ENCODE results near the gene RSKR. TPM values are rescaled to one million over a fixed set of nuclear protein-coding genes. Genes with fewer than 3 reads are reported as not detected.

Gene RSKR
- total RNA-seq, 1 experiment from 2014 or later, result 35.1 TPM

DNA sequence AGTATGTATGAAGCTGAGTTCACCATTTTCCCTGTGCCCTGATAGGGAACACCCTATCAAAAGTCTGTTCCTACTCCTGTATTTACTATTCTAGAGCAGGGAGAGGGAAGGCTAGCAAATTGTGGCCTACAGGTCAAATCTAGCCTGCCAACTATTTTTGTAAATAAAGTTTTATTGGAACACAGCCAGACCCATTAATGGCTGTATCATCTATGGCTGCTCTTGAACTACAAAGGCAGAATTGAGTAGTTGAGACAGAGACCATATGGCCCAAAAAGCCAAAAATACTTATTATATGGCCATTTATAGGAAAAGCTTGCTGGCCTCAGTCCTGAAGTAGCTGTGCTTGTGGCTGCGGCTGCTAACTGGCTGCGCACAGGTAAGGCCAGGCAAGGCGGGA is 33.0 kb downstream of the RSKR start:
- CTCF ChIA-PET, result interaction anchor here (0.8 kb wide), 1 partner anchor 9 kb away, joined by 3 read pairs; no protein-coding TSS in a partner anchor
- H3K4me3 Mint-ChIP-seq (ENCODE audit: low read depth, unreplicated experiment), result no peak overlapping the region
- no peaks in the 10 kb centered on the region for H3K4me1 Mint-ChIP-seq (ENCODE audit: low read depth, unreplicated experiment)
- H3K36me3 Mint-ChIP-seq (ENCODE audit: insufficient read depth, unreplicated experiment), result peaks cover 11% of the 10 kb centered on the region
- DNase-seq, result no peak
- no peaks in the 10 kb centered on the region for H3K9me3 Mint-ChIP-seq (ENCODE audit: low read depth, unreplicated experiment)
- TF ChIP-seq, protein P1, sequence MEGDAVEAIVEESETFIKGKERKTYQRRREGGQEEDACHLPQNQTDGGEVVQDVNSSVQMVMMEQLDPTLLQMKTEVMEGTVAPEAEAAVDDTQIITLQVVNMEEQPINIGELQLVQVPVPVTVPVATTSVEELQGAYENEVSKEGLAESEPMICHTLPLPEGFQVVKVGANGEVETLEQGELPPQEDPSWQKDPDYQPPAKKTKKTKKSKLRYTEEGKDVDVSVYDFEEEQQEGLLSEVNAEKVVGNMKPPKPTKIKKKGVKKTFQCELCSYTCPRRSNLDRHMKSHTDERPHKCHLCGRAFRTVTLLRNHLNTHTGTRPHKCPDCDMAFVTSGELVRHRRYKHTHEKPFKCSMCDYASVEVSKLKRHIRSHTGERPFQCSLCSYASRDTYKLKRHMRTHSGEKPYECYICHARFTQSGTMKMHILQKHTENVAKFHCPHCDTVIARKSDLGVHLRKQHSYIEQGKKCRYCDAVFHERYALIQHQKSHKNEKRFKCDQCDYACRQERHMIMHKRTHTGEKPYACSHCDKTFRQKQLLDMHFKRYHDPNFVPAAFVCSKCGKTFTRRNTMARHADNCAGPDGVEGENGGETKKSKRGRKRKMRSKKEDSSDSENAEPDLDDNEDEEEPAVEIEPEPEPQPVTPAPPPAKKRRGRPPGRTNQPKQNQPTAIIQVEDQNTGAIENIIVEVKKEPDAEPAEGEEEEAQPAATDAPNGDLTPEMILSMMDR (IDR thresholded peaks at IDR 0.05; ENCODE audit: unreplicated experiment), result no peak
- no peak overlapping the region for H3K27ac Mint-ChIP-seq (ENCODE audit: unreplicated experiment)
- no TSS peak for BruUV-seq (replicated peaks)
- H3K27me3 Mint-ChIP-seq (ENCODE audit: unreplicated experiment), result no peaks in the 10 kb centered on the region
- intact Hi-C loops (cut with micrococcal nuclease; ENCODE audit: unreplicated experiment), result no loop called here

GRCh38 chr17:28579526-28579925 is 34.5 kb downstream of the RSKR start:
- no peaks in the 10 kb centered on the region for H3K9me3 Mint-ChIP-seq (ENCODE audit: low read depth, unreplicated experiment)
- no peak overlapping the region for H3K4me3 Mint-ChIP-seq (ENCODE audit: low read depth, unreplicated experiment)
- peaks cover 6% of the 10 kb centered on the region for H3K36me3 Mint-ChIP-seq (ENCODE audit: insufficient read depth, unreplicated experiment)
- intact Hi-C loops (cut with micrococcal nuclease; ENCODE audit: unreplicated experiment), result no loop called here
- no peaks in the 10 kb centered on the region for H3K4me1 Mint-ChIP-seq (ENCODE audit: low read depth, unreplicated experiment)
- no peaks in the 10 kb centered on the region for H3K27me3 Mint-ChIP-seq (ENCODE audit: unreplicated experiment)
- TF ChIP-seq, protein P1 (IDR thresholded peaks at IDR 0.05; ENCODE audit: unreplicated experiment), result no peak
- DNase-seq, result no peak
- H3K27ac Mint-ChIP-seq (ENCODE audit: unreplicated experiment), result no peak overlapping the region
- CTCF ChIA-PET, result no interaction called here
- no TSS peak for BruUV-seq (replicated peaks)

DNA sequence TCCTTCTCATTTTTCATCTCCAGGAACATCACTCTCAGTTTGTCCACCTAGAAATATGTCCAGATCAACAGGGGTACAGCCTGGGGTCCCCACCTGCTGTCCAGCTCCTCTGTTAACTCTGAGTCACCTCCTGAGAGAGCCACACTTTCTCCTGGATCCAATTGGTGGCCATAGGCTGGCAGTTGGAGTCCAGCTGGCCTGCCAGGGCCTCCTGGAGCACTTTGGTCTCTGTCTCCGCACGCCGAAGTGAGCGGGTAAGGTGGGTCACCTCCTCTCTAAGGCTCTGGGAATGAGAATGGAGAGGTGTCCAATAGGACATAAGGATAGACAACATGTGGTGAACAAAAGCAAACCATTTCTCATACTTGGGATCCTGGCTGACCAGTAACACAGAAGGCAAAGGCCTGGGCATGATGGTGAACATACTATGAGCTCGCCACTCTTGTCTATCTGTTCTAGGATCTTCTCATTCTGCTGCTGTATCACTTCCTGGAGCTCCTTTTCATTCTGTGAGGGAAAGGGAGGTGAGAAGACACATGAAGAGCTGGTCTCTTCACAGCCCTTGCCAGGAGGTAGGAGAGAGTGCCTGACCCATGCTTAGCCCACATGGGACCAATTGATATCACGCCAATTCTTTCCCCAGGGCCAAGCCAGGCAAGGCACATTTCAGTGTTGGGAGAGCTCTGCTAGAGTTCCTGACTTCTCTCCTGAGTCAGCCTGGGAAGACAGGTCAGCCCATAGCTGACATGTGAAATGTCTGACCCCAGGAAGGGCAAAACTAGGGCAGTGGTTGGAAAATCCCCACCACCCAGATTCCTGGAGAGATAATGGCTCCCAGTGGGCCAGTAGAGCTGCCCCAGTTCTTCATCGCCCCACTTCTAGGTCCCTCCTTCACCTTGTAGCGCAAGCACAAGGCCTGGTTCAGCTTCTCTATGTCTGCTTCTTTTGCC is 35.5 kb downstream of the RSKR start:
- CTCF ChIA-PET, result interaction anchor here (0.6 kb wide), 1 partner anchor 490 kb away, joined by 5 read pairs; no protein-coding TSS in a partner anchor
- no peak for DNase-seq
- Mint-ChIP-seq H3K4me1 (ENCODE audit: low read depth, unreplicated experiment) (no peaks in the 10 kb centered on the region), H3K27ac (ENCODE audit: unreplicated experiment) (no peak overlapping the region), H3K36me3 (ENCODE audit: insufficient read depth, unreplicated experiment) (peaks cover 6% of the 10 kb centered on the region), H3K4me3 (ENCODE audit: low read depth, unreplicated experiment) (no peak overlapping the region), H3K27me3 (ENCODE audit: unreplicated experiment) (no peaks in the 10 kb centered on the region), H3K9me3 (ENCODE audit: low read depth, unreplicated experiment) (no peaks in the 10 kb centered on the region)
- intact Hi-C loops (cut with micrococcal nuclease; ENCODE audit: unreplicated experiment), result no loop called here
- BruUV-seq (replicated peaks), result no TSS peak
- TF ChIP-seq, protein P1 (IDR thresholded peaks at IDR 0.05; ENCODE audit: unreplicated experiment), result no peak

DNA sequence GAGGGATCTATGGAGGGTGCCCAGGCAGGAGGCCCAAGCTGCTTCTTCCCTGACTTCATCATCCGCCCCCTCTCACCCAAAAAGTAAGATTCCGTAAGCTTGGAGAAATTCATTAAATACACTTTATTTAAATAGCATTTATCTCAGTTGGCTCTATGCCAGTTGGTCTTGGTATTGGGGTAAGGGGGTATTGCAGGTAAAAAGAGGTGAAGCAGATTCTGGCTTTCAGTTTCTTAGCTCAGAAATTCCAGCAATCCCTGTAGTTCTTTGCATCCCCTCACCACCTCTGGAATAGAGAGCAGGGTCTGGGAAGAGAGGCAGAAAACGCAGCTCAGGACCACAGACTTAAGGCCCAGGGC is 36.5 kb downstream of the RSKR start:
- H3K27ac Mint-ChIP-seq (ENCODE audit: unreplicated experiment), result no peak overlapping the region
- peaks cover 3% of the 10 kb centered on the region for H3K4me1 Mint-ChIP-seq (ENCODE audit: low read depth, unreplicated experiment)
- BruUV-seq (replicated peaks), result no TSS peak
- no peak overlapping the region for H3K4me3 Mint-ChIP-seq (ENCODE audit: low read depth, unreplicated experiment)
- intact Hi-C loops (cut with micrococcal nuclease; ENCODE audit: unreplicated experiment), result no loop called here
- CTCF ChIA-PET, result no interaction called here
- peaks cover 6% of the 10 kb centered on the region for H3K36me3 Mint-ChIP-seq (ENCODE audit: insufficient read depth, unreplicated experiment)
- TF ChIP-seq, protein P1 (IDR thresholded peaks at IDR 0.05; ENCODE audit: unreplicated experiment), result no peak
- DNase-seq, result no peak
- no peaks in the 10 kb centered on the region for H3K27me3 Mint-ChIP-seq (ENCODE audit: unreplicated experiment)
- H3K9me3 Mint-ChIP-seq (ENCODE audit: low read depth, unreplicated experiment), result no peaks in the 10 kb centered on the region
